NCI-H2081 (cell line): ENCODE results near the gene NUDT16.

Source experiments
- DNase-seq, 2 experiments: peaks; one replicate each; lab custom pipeline; 2025; lab: John Stamatoyannopoulos, UW

The NUDT16 gene

GRCh38 chr3:131386429-131387165, 5.0 kb downstream of the NUDT16 start:
- no peak for DNase-seq

GRCh38 chr3:131387796-131388489, 6.4 kb downstream of the NUDT16 start:
- no peak for DNase-seq

GRCh38 chr3:131388490-131388799, 6.9 kb downstream of the NUDT16 start:
- DNase-seq, result no peak

GRCh38 chr3:131390331-131390730, 8.8 kb downstream of the NUDT16 start:
- DNase-seq, result no peak

- no peak for DNase-seq
Measured at GRCh38 chr3:131393051-131393450, 11.5 kb downstream of the NUDT16 start.

GRCh38 chr3:131393868-131394267, 12.3 kb downstream of the NUDT16 start:
- no peak for DNase-seq

- no peak for DNase-seq
Measured at GRCh38 chr3:131394400-131394799, 12.8 kb downstream of the NUDT16 start.

GRCh38 chr3:131396170-131396569, 14.6 kb downstream of the NUDT16 start:
- no peak for DNase-seq

GRCh38 chr3:131397889-131398288, 16.3 kb downstream of the NUDT16 start:
- DNase-seq, result no peak

GRCh38 chr3:131401978-131402377, 20.4 kb downstream of the NUDT16 start:
- no peak for DNase-seq

GRCh38 chr3:131402391-131403039, 20.9 kb downstream of the NUDT16 start:
- no peak for DNase-seq

GRCh38 chr3:131403216-131403895, 21.8 kb downstream of the NUDT16 start:
- no peak for DNase-seq

- no peak for DNase-seq
Measured at GRCh38 chr3:131405411-131405810, 23.8 kb downstream of the NUDT16 start.

GRCh38 chr3:131406274-131406673, 24.7 kb downstream of the NUDT16 start:
- DNase-seq, result no peak

- DNase-seq, result no peak
Measured at GRCh38 chr3:131417751-131418150, 36.2 kb downstream of the NUDT16 start.

- DNase-seq, result no peak
Measured at GRCh38 chr3:131421301-131421700, 39.7 kb downstream of the NUDT16 start.

GRCh38 chr3:131421957-131422498, 40.5 kb downstream of the NUDT16 start:
- DNase-seq, result no peak

GRCh38 chr3:131427226-131427625, 45.7 kb downstream of the NUDT16 start:
- DNase-seq, result no peak

- DNase-seq, result no peak
Measured at GRCh38 chr3:131431754-131432153, 50.2 kb downstream of the NUDT16 start.

- no peak for DNase-seq
Measured at GRCh38 chr3:131432441-131432840, 50.9 kb downstream of the NUDT16 start.

- no peak for DNase-seq
Measured at GRCh38 chr3:131435000-131435399, 53.4 kb downstream of the NUDT16 start.
